Endothelial cell of umbilical vein (primary cell): ENCODE results near the gene LRP3. TPM values are rescaled to one million over a fixed set of nuclear protein-coding genes. Genes with fewer than 3 reads are reported as not detected.

Experiments
- BruUV-seq: library from RNA; stranded (reverse); fragments of 400-500 nt; replicated peaks from 2 replicates; lab custom pipeline; 2021; lab: Mats Ljungman, UMichigan
- CTCF ChIA-PET: fragments of 300-600, 350-600 bp; sonication (Branson Sonifier 250); formaldehyde crosslinking; loops from one replicate; lab custom pipeline; 2021; ENCODE audit warnings: antibody characterized with exemption, inconsistent platforms; lab: Charles Lee
- POLR2A ChIA-PET: fragments of 300-600, 350-600 bp; sonication (Branson Sonifier 250); formaldehyde crosslinking; loops from one replicate; lab custom pipeline; 2021; ENCODE audit warnings: antibody characterized with exemption, inconsistent platforms; lab: Charles Lee
- DNase-seq: peaks from one replicate; pipeline ENCODE4 v3.0.0-alpha.2; 2011; ENCODE audit warnings: low read depth, low spot score
- FAIRE-seq: peaks from 2 replicates; lab custom pipeline; 2011; peaks lifted over from hg19 to GRCh38; lab: Jason Lieb, UNC
- H2AFZ ChIP-seq: 2 replicates; pipeline ENCODE4 v1.6.0; 2012; ENCODE audit warnings: low read depth, low read length, control low read depth, inconsistent platforms
- H3K27ac ChIP-seq: 2 replicates; pipeline ENCODE4 v1.5.1; 2011; ENCODE audit warnings: low read depth, mild to moderate bottlenecking, control low read depth, low read length, moderate library complexity; ENCODE audit not compliant: insufficient read depth
- H3K27me3 ChIP-seq, 2 experiments: 2 replicates each; pipeline versions ENCODE4 v1.6.0 to v1.6.1; 2011; ENCODE audit warnings: low read length in 2 of 2, mixed read lengths in 1 of 2; ENCODE audit not compliant: control insufficient read depth in 2 of 2, insufficient read depth in 2 of 2
- H3K36me3 ChIP-seq, 2 experiments: 2 replicates in 1 of 2; 3 replicates in 1 of 2; pipeline ENCODE4 v1.5.1; 2011; ENCODE audit warnings: low read length in 2 of 2, mild to moderate bottlenecking in 1 of 2, moderate library complexity in 1 of 2; ENCODE audit not compliant: control insufficient read depth in 2 of 2, insufficient read depth in 2 of 2; ENCODE audit errors: extremely low read depth in 1 of 2
- H3K4me1 ChIP-seq: 3 replicates; pipeline ENCODE4 v1.5.1; 2011; ENCODE audit warnings: mild to moderate bottlenecking, low read length; ENCODE audit not compliant: control insufficient read depth, insufficient read depth; ENCODE audit errors: extremely low read depth
- H3K4me2 ChIP-seq: 2 replicates; pipeline ENCODE4 v1.6.1; 2011; ENCODE audit warnings: low read length, control low read depth, mixed read lengths; ENCODE audit not compliant: insufficient read depth
- H3K4me3 ChIP-seq, 3 experiments: fragments of 200-600 bp in 1 of 3; sonication (generic), shearing (Covaris generic) in 1 of 3; replicated peaks in 1 of 3; 2 replicates each; pipeline ENCODE4 v1.5.1; 2011 to 2016; ENCODE audit warnings: control low read depth in 3 of 3, low read length in 3 of 3, mild to moderate bottlenecking in 2 of 3, inconsistent platforms in 1 of 3, low read depth in 1 of 3, moderate library complexity in 1 of 3; ENCODE audit not compliant: insufficient read depth in 1 of 3
- H3K79me2 ChIP-seq: 2 replicates; pipeline ENCODE4 v1.6.0; 2012; ENCODE audit warnings: low read length, inconsistent platforms; ENCODE audit not compliant: control insufficient read depth, insufficient read depth
- H3K9ac ChIP-seq: replicated peaks from 2 replicates; pipeline ENCODE3; 2011; ENCODE audit warnings: low read length, control low read depth; ENCODE audit not compliant: insufficient read depth; ENCODE audit errors: extremely low read depth
- H3K9me1 ChIP-seq: replicated peaks from 3 replicates; pipeline ENCODE4 v1.6.0; 2011; ENCODE audit warnings: mild to moderate bottlenecking, low read length; ENCODE audit not compliant: control insufficient read depth, insufficient read depth; ENCODE audit errors: extremely low read depth
- H3K9me3 ChIP-seq: replicated peaks from 2 replicates; pipeline ENCODE4 v1.5.1; 2012; ENCODE audit warnings: low read length, inconsistent platforms; ENCODE audit not compliant: control insufficient read depth, insufficient read depth
- H4K20me1 ChIP-seq: replicated peaks from 2 replicates; pipeline ENCODE3; 2011; ENCODE audit warnings: mild to moderate bottlenecking, low read length; ENCODE audit not compliant: control insufficient read depth, insufficient read depth; ENCODE audit errors: extremely low read depth
- CTCF ChIP-seq, 2 donors: IDR thresholded peaks; 1 replicate in 1 of 2; 2 replicates in 1 of 2; pipeline ENCODE4 v1.5.1; 2011; ENCODE audit warnings: low read length in 2 of 2, mild to moderate bottlenecking in 2 of 2, moderate library complexity in 2 of 2, control low read depth in 1 of 2, inconsistent platforms in 1 of 2, low read depth in 1 of 2; ENCODE audit not compliant: insufficient read depth in 1 of 2; ENCODE audit errors: extremely low read depth in 1 of 2
- EZH2 ChIP-seq: IDR thresholded peaks from 2 replicates; pipeline ENCODE4 v1.6.1; 2012; ENCODE audit warnings: borderline replicate concordance, low read depth, mild to moderate bottlenecking, moderate library complexity, low read length, inconsistent platforms; ENCODE audit not compliant: severe bottlenecking
- FOS ChIP-seq: IDR thresholded peaks from 2 replicates; pipeline ENCODE4 v1.6.1; 2011; ENCODE audit warnings: mild to moderate bottlenecking, low read length, moderate library complexity, borderline replicate concordance; ENCODE audit not compliant: insufficient read depth
- GATA2 ChIP-seq: IDR thresholded peaks from 2 replicates; pipeline ENCODE4 v1.7.0; 2011; ENCODE audit warnings: low read depth, mild to moderate bottlenecking, moderate library complexity, mixed read lengths, low read length; ENCODE audit not compliant: insufficient read length, insufficient read depth
- JUN ChIP-seq: IDR thresholded peaks from 2 replicates; pipeline ENCODE4 v1.6.1; 2011; ENCODE audit warnings: borderline replicate concordance, low read depth; ENCODE audit not compliant: insufficient read length, insufficient read depth
- MAX ChIP-seq: IDR thresholded peaks from 2 replicates; pipeline ENCODE4 v1.6.1; 2011; ENCODE audit not compliant: insufficient read depth, insufficient read length
- MYC ChIP-seq: IDR thresholded peaks from one replicate; pipeline ENCODE4 v1.6.1; 2011; ENCODE audit warnings: mild to moderate bottlenecking, low read depth, low read length
- POLR2A ChIP-seq: IDR thresholded peaks from 2 replicates; pipeline ENCODE4 v1.6.1; 2012; ENCODE audit warnings: low read depth, mild to moderate bottlenecking, control low read depth, low read length
- POLR2AphosphoS5 ChIP-seq: IDR thresholded peaks from 2 replicates; pipeline ENCODE4 v1.6.1; 2012; ENCODE audit warnings: low read depth, mild to moderate bottlenecking, control low read depth, low read length, moderate library complexity; ENCODE audit not compliant: insufficient read depth
- dilution Hi-C: fragments of 300-500 bp; cut with MboI; formaldehyde crosslinking; loops from one replicate; pipeline ENCODE4 v1.15.0; 2019; ENCODE audit warnings: low sequenced_read_pairs; ENCODE audit not compliant: extremely low pct_ligation_motif_present
- intact Hi-C: fragments of 100-400 bp; cut with micrococcal nuclease; formaldehyde crosslinking; loops from one replicate; pipeline ENCODE4 v1.10.0; 2022
- polyA plus RNA-seq, 4 experiments: library from polyadenylated mRNA; depleted of rRNA in 3 of 4; stranded (reverse) in 3 of 4; unstranded in 1 of 4; fragments of >200 nt; gene quantifications; 2 replicates each; pipeline versions ENCODE4 v1.2.1 to v1.2.3, GENCODE V29; 2011 to 2012; ENCODE audit warnings: missing spikeins in 1 of 4
- total RNA-seq: library from RNA; stranded (reverse); gene quantifications from 2 replicates; pipeline ENCODE4 v1.2.3, GENCODE V29; 2021

LRP3 gene
- total and polyA plus RNA-seq, 2 donors (not counting 3 experiments of a cell fraction or from before 2014, with no cell fraction given), result 14.3 to 19.4 TPM

- Histone ChIP-seq H3K27me3 (no peaks in the 10 kb centered on the region), H4K20me1 (no peaks in the 10 kb centered on the region), H3K9me1 (no peaks in the 10 kb centered on the region), H3K36me3 (no peaks in the 10 kb centered on the region), H3K9ac (no peak overlapping the region), H3K79me2 (no peaks in the 10 kb centered on the region), H3K9me3 (no peaks in the 10 kb centered on the region), H2AFZ (no peak overlapping the region), H3K4me2 (no peak overlapping the region), H3K4me1 (no peaks in the 10 kb centered on the region), H3K27ac (no peak overlapping the region), H3K4me3 (no peak overlapping the region)
- ChIA-PET CTCF (no interaction called here), POLR2A (no interaction called here)
- intact Hi-C loops, result no loop called here
- FAIRE-seq (no peak), DNase-seq (no peak)
- BruUV-seq, result no TSS peak
- dilution Hi-C loops, result no loop called here
- TF ChIP-seq EZH2 (no peak), POLR2AphosphoS5 (no peak), JUN (no peak), CTCF (IDR thresholded peaks at IDR 0.05; ENCODE audit: extremely low read depth in 1 of 2, insufficient read depth in 1 of 2, low read depth in 1 of 2, low read length in 2 of 2) (no peak), MYC (no peak), POLR2A (no peak), FOS (no peak), MAX (no peak), GATA2 (no peak)
These were observed 55.0 kb downstream of the LRP3 start for GRCh38 chr19:33248954-33249613.
